Astrocyte of the spinal cord (primary cell): Measurements from ENCODE around the gene TRIM24.
"Not testable (repeated sequence)": the region's sequence is repeated elsewhere in the genome, so short reads cannot be mapped to it uniquely, and the experiment has no call there.

ENCODE experiments used
- DNase-seq: peaks from one replicate; pipeline ENCODE4 v3.0.0; 2011; ENCODE audit warnings: low read depth, low spot score
- H3K4me3 ChIP-seq: 2 replicates; pipeline ENCODE4 v1.5.1; 2011; ENCODE audit warnings: low read depth, mild to moderate bottlenecking, low read length, moderate library complexity
- CTCF ChIP-seq: IDR thresholded peaks from 2 replicates; pipeline ENCODE4 v1.5.1; 2012; ENCODE audit warnings: low read depth, mild to moderate bottlenecking, low read length, inconsistent platforms
- in situ Hi-C: cut with HindIII; loops from 2 replicates; pipeline ENCODE4 v1.10.0; 2017; ENCODE audit warnings: low sequenced_read_pairs

Gene TRIM24

DNA sequence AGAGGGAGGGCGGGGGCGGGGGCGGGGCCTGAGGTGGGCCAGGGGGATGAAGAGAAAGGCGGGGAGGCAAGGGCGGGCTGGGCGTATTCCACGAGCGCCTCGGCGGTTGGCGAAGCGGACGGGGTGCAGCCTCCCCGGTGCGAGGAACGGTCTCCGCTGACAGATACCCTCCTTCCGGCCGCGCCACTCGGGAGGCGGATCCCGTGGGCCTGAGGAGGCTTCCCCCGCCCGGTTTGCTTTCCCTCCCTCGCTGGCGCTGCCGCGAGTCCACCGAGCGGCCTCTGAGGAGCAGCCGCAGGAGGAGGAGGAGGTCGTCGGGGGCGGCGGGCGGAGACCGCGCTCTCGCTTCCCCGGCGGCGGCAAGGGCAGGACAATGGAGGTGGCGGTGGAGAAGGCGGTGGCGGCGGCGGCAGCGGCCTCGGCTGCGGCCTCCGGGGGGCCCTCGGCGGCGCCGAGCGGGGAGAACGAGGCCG, at the start of gene TRIM24:
TSS of gene TRIM24 (plus strand) at position 84 of the 473 bp plus-strand sequence. CDS start at position 374, 290 bp downstream.
- no peak for TF ChIP-seq CTCF

DNA sequence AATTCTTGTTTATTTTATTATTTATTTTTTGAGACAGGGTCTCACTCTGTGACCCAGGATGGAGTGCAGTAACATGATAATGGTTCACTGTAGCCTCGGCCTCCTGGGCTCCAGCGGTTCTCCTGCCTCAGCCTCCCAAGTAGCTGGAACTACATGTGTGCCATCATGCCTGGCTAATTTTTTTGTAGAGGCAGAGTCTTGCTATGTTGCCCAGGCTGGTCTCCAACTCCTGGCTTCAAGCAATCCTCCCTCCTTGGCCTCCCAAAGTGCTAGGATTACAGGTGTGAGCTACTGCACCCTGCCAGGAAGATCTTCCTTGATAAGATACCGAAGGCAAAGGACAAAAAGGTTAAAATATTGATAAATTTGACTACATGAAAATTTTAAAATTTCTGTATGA, 48.0 kb upstream of the TRIM24 start:
- in situ Hi-C loops, DNase-seq, H3K4me3 ChIP-seq: not testable (repeated sequence)

More for the DNA sequence above, at the start of gene TRIM24:
- in situ Hi-C loops, result no loop called here
- DNase-seq, result no peak
- H3K4me3 ChIP-seq, result peak within 1 kb of the TSS; percentile 63

- DNase-seq, H3K4me3 ChIP-seq, in situ Hi-C loops: not testable (repeated sequence)
Observed at GRCh38 chr7:138412921-138413320, 47.1 kb upstream of the TRIM24 start.

- no peak overlapping the region for H3K4me3 ChIP-seq
- no peak for DNase-seq
- TF ChIP-seq CTCF, result no peak
- in situ Hi-C loops, result no loop called here
Observed at GRCh38 chr7:138417078-138417700, 42.9 kb upstream of the TRIM24 start.

GRCh38 chr7:138417764-138418163, 42.3 kb upstream of the TRIM24 start:
- in situ Hi-C loops, result no loop called here
- DNase-seq, result no peak
- H3K4me3 ChIP-seq, result no peak overlapping the region
- TF ChIP-seq CTCF, result no peak

GRCh38 chr7:138418403-138418802, 41.7 kb upstream of the TRIM24 start:
- DNase-seq, in situ Hi-C loops, H3K4me3 ChIP-seq: not testable (repeated sequence)

DNA sequence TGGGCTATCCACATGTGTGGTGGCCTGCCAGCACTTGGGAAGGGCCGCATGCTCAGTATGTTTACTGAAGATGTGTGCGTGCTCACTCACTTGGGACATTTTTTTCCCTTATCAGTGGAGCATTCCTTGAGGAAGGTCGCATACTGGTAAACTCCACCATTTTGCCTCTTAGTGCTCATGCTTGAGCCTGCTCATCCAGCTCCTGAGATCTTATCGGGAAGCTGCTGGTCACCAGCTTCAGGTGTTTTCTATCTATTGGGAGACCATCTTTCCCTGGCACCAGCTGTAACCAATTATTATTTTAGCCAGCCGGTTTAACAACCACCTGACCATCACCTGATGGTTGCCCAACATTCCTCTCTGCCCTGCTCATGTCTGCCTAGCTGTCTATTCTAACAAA, 35.0 kb upstream of the TRIM24 start:
- TF ChIP-seq CTCF, result no peak
- in situ Hi-C loops, result no loop called here
- DNase-seq, result no peak

GRCh38 chr7:138429577-138430250, 30.3 kb upstream of the TRIM24 start:
- no peak for DNase-seq
- in situ Hi-C loops, result no loop called here
- no peak for TF ChIP-seq CTCF
- no peak overlapping the region for H3K4me3 ChIP-seq

More for the DNA sequence above, 35.0 kb upstream of the TRIM24 start:
- H3K4me3 ChIP-seq, result no peak overlapping the region
